ENCODE measurements around the gene SELENOT. TPM values are rescaled to one million over a fixed set of nuclear protein-coding genes. Genes with fewer than 3 reads are reported as not detected.

SELENOT gene
- total and polyA plus RNA-seq, 2 of the 8 experiments (the other 6 are each of a cell fraction or from before 2014, with no cell fraction given), result 79.0 to 290 TPM

GRCh38 chr3:150609988-150610387 is 6.9 kb downstream of the SELENOT start:
- Histone ChIP-seq H3K79me2 (ENCODE audit: control insufficient read depth in 1 of 2, insufficient read depth in 2 of 2, low read length in 2 of 2) (peaks cover 20 to 92% of the 10 kb centered on the region in 2 experiments), H3K4me2 (ENCODE audit: insufficient read depth in 1 of 2, low read depth in 2 of 2, low read length in 2 of 2) (no peak overlapping the region), H3K9ac (replicated peaks in 1 of 4; ENCODE audit: extremely low read depth in 1 of 4, low read depth in 3 of 4, low read length in 3 of 4) (no peak overlapping the region), H4K8ac (ENCODE audit: extremely low read depth, insufficient read depth, low read length) (no peak overlapping the region), H3K18ac (ENCODE audit: extremely low read depth, low read length) (no peak overlapping the region), H3K4me1 (replicated peaks in 1 of 4; ENCODE audit: control insufficient read depth in 3 of 4, insufficient read depth in 4 of 4, low read length in 3 of 4) (peaks cover 0 to 7% (median 3%) of the 10 kb centered on the region in 4 experiments; a peak in 4 of 7 replicates), H4K5ac (ENCODE audit: insufficient read length, low read depth, low read length) (no peak overlapping the region), H2BK12ac (ENCODE audit: low read depth, low read length) (no peak overlapping the region), H4K91ac (replicated peaks; ENCODE audit: insufficient read length, low read length) (no peak overlapping the region), H2AK5ac (ENCODE audit: low read depth, low read length) (no peak overlapping the region), H2AFZ (ENCODE audit: low read length) (no peak overlapping the region), H2BK20ac (ENCODE audit: low read length) (no peak overlapping the region), H3K56ac (replicated peaks; ENCODE audit: insufficient read length, low read depth, low read length) (no peak overlapping the region), H3K14ac (ENCODE audit: insufficient read length) (no peak overlapping the region), H3K23ac (ENCODE audit: insufficient read length) (no peak overlapping the region), H3K4me3 (ENCODE audit: extremely low read depth in 1 of 4, insufficient read depth in 2 of 4, low read depth in 3 of 4, low read length in 4 of 4) (no peak overlapping the region), H4K20me1 (replicated peaks in 1 of 2; ENCODE audit: control insufficient read depth in 1 of 2, insufficient read depth in 2 of 2, low read length in 2 of 2) (peaks cover 2 to 7% of the 10 kb centered on the region in 2 experiments), H2BK5ac (ENCODE audit: low read depth, low read length) (no peak overlapping the region), H3K4ac (replicated peaks; ENCODE audit: insufficient read length, low read depth, low read length) (no peak overlapping the region), H3K79me1 (ENCODE audit: low read depth, low read length) (no peaks in the 10 kb centered on the region; the same call in 1 of the 2 replicates), H2BK15ac (ENCODE audit: low read length) (no peak overlapping the region), H3K27ac (ENCODE audit: low read depth, low read length) (no peak overlapping the region), H3K9me3 (ENCODE audit: insufficient read depth in 2 of 2, low read depth in 1 of 2, low read length in 1 of 2) (no peaks in the 10 kb centered on the region), H3K36me3 (ENCODE audit: control insufficient read depth in 2 of 4, insufficient read depth in 4 of 4, low read length in 3 of 4) (peaks cover 0 to 8% (median 3%) of the 10 kb centered on the region in 4 experiments; a peak in 3 of 8 replicates), H3K27me3 (replicated peaks in 1 of 4; ENCODE audit: control insufficient read depth in 3 of 4, extremely low read depth in 1 of 4, insufficient read depth in 3 of 4, low read length in 3 of 4) (no peaks in the 10 kb centered on the region), H3K23me2 (ENCODE audit: low read depth, low read length) (no peaks in the 10 kb centered on the region), H2BK120ac (replicated peaks; ENCODE audit: low read depth, low read length) (no peak overlapping the region)
- 0% methylated on average over 1 of the region's 1 CpG; no CpG with 5 or more reads in 1 of the 2 experiments for WGBS, 2 experiments (ENCODE audit: extremely low coverage in 1 of 2, insufficient coverage in 1 of 2, insufficient read length in 1 of 2, insufficient replicate concordance in 2 of 2, low coverage in 1 of 2, low lambda C conversion rate in 2 of 2, missing lambda C conversion rate in 1 of 2)
- DNase-seq (ENCODE audit: low read depth in 1 of 2, low spot score in 2 of 2) (no peak), FAIRE-seq (no peak)
- ChIA-PET CTCF (ENCODE audit: partially characterized antibody) (no interaction called here), POLR2A (ENCODE audit: partially characterized antibody) (no interaction called here)
- TF ChIP-seq RAD21 (IDR thresholded peaks at IDR 0.05 in 1 of 2, conservative IDR thresholded peaks at IDR 0.05 in 1 of 2; ENCODE audit: low read depth in 2 of 2, low read length in 2 of 2), result no peak
